Neuronal stem cell (in vitro differentiated cells): ENCODE results near the gene MED12L.

Experiments used
- DNase-seq: peaks from one replicate; pipeline ENCODE4 v3.0.0-alpha.2; 2013; ENCODE audit warnings: low spot score
- H2AFZ ChIP-seq: one replicate; pipeline ENCODE4 v1.6.1; 2013; ENCODE audit warnings: mild to moderate bottlenecking, low read length, inconsistent platforms
- H2AK5ac ChIP-seq: 2 replicates; pipeline ENCODE4 v1.6.1; 2013; ENCODE audit warnings: low read depth, mild to moderate bottlenecking, inconsistent platforms, low read length, moderate library complexity, mixed read lengths
- H2BK120ac ChIP-seq: 2 replicates; pipeline ENCODE4 v1.6.1; 2013; ENCODE audit warnings: low read depth, mild to moderate bottlenecking, inconsistent platforms, low read length, moderate library complexity, mixed read lengths
- H2BK12ac ChIP-seq: one replicate; pipeline ENCODE4 v1.6.1; 2013; ENCODE audit warnings: low read length, inconsistent platforms
- H2BK15ac ChIP-seq: 2 replicates; pipeline ENCODE4 v1.6.1; 2013; ENCODE audit warnings: mild to moderate bottlenecking, low read length, inconsistent platforms, mixed read lengths
- H2BK5ac ChIP-seq: one replicate; pipeline ENCODE4 v1.6.1; 2013; ENCODE audit warnings: inconsistent platforms, mild to moderate bottlenecking, low read length, moderate library complexity
- H3K14ac ChIP-seq: one replicate; pipeline ENCODE4 v1.6.1; 2013; ENCODE audit warnings: low read length, inconsistent platforms
- H3K18ac ChIP-seq: 2 replicates; pipeline ENCODE4 v1.6.1; 2013; ENCODE audit warnings: low read length, inconsistent platforms
- H3K23ac ChIP-seq: 2 replicates; pipeline ENCODE4 v1.6.1; 2013; ENCODE audit warnings: low read depth, mild to moderate bottlenecking, mixed read lengths, low read length, inconsistent platforms; ENCODE audit not compliant: poor library complexity
- H3K27ac ChIP-seq: replicated peaks from 3 replicates; pipeline ENCODE4 v1.5.1; 2013; ENCODE audit warnings: low read length, inconsistent platforms
- H3K27me3 ChIP-seq, 3 experiments: 2 replicates each; pipeline ENCODE4 v1.6.1; 2013; ENCODE audit warnings: low read length in 3 of 3, mild to moderate bottlenecking in 2 of 3, inconsistent platforms in 1 of 3, low read depth in 1 of 3, mixed read lengths in 1 of 3, moderate library complexity in 1 of 3; ENCODE audit not compliant: control insufficient read depth in 3 of 3, insufficient read depth in 3 of 3
- H3K36me3 ChIP-seq, 2 donors: replicated peaks in 1 of 2; 2 replicates each; pipeline ENCODE4 v1.6.1; 2013; ENCODE audit warnings: low read length in 2 of 2; ENCODE audit not compliant: control insufficient read depth in 2 of 2, insufficient read depth in 2 of 2
- H3K4ac ChIP-seq: 2 replicates; pipeline ENCODE4 v1.6.1; 2013; ENCODE audit warnings: inconsistent platforms, mild to moderate bottlenecking, low read length, moderate library complexity
- H3K4me1 ChIP-seq, 2 donors: 1 replicate in 1 of 2; 2 replicates in 1 of 2; pipeline ENCODE4 v1.6.1; 2013; ENCODE audit warnings: low read length in 2 of 2, low read depth in 1 of 2; ENCODE audit not compliant: control insufficient read depth in 2 of 2, insufficient read depth in 1 of 2
- H3K4me2 ChIP-seq: one replicate; pipeline ENCODE4 v1.6.1; 2013; ENCODE audit warnings: mild to moderate bottlenecking, low read length, inconsistent platforms; ENCODE audit not compliant: insufficient read depth, poor library complexity, severe bottlenecking
- H3K4me3 ChIP-seq, 2 donors: 2 replicates each; pipeline ENCODE4 v1.5.1; 2013; ENCODE audit warnings: low read length in 2 of 2, mild to moderate bottlenecking in 2 of 2, inconsistent platforms in 1 of 2, moderate library complexity in 1 of 2
- H3K79me1 ChIP-seq: one replicate; pipeline ENCODE4 v1.6.1; 2013; ENCODE audit warnings: low read depth, mild to moderate bottlenecking, inconsistent platforms, low read length, moderate library complexity
- H3K9ac ChIP-seq: one replicate; pipeline ENCODE4 v1.6.1; 2013; ENCODE audit warnings: mild to moderate bottlenecking, low read depth, low read length, inconsistent platforms; ENCODE audit not compliant: poor library complexity
- H3K9me3 ChIP-seq, 2 donors: replicated peaks in 1 of 2; 2 replicates each; pipeline versions ENCODE3 to v1.6.1; 2013; ENCODE audit warnings: low read length in 2 of 2, mild to moderate bottlenecking in 2 of 2, inconsistent platforms in 1 of 2, low read depth in 1 of 2, mixed read lengths in 1 of 2, moderate library complexity in 1 of 2; ENCODE audit not compliant: control insufficient read depth in 2 of 2, insufficient read depth in 1 of 2
- H4K8ac ChIP-seq: one replicate; pipeline ENCODE4 v1.6.1; 2013; ENCODE audit warnings: low read depth, mild to moderate bottlenecking, inconsistent platforms, low read length, moderate library complexity
- H4K91ac ChIP-seq: one replicate; pipeline ENCODE4 v1.6.1; 2013; ENCODE audit warnings: low read length, low read depth, mild to moderate bottlenecking, inconsistent platforms; ENCODE audit not compliant: poor library complexity
- WGBS, 2 donors: extraction: QIAGEN DNeasy Blood & Tissue Kit; methylation state at CpG; one replicate each; pipeline ENCODE4 v1.1.7; 2013; ENCODE audit warnings: missing lambda C conversion rate in 2 of 2, mixed read lengths in 1 of 2; ENCODE audit not compliant: insufficient read length in 2 of 2, insufficient replicate concordance in 1 of 2; ENCODE audit errors: extremely low coverage in 2 of 2; 5-methylcytosine and 5-hydroxymethylcytosine counted together

Gene MED12L

DNA sequence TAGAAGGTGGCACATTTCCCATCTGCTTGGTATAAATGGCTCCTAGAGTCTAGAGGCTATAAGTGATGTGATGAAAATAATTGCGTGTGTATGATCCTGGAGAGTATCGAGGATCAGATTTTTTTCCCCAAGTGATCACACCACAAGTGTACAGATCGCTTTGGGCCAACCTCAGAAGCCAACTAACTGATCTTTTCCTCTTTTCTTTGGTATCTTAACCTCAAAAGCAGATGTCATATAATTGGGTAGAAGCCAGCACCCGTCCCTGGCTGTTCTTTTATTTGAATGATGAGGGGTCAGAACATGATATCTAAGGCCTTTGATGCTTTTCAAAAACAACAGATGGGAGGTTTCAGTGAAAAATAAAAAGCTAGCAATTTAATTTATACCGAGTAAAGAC is 189.6 kb downstream of the MED12L start:
- Histone ChIP-seq H2AK5ac (no peak overlapping the region), H4K8ac (no peak overlapping the region), H3K4me1 (no peaks in the 10 kb centered on the region), H2BK5ac (no peak overlapping the region), H3K9me3 (no peaks in the 10 kb centered on the region), H2AFZ (no peak overlapping the region), H3K27me3 (no peaks in the 10 kb centered on the region), H3K14ac (no peak overlapping the region), H4K91ac (no peak overlapping the region), H3K23ac (no peak overlapping the region), H3K27ac (no peak overlapping the region), H2BK15ac (no peak overlapping the region), H3K9ac (no peak overlapping the region), H3K4me2 (no peak overlapping the region), H3K18ac (no peak overlapping the region), H3K4me3 (no peak overlapping the region), H3K79me1 (no peaks in the 10 kb centered on the region), H3K4ac (no peak overlapping the region), H2BK120ac (no peak overlapping the region), H3K36me3 (no peaks in the 10 kb centered on the region), H2BK12ac (no peak overlapping the region)
- WGBS, 2 donors, result no CpG with 5 or more reads among the region's 5 CpGs
- DNase-seq, result no peak

DNA sequence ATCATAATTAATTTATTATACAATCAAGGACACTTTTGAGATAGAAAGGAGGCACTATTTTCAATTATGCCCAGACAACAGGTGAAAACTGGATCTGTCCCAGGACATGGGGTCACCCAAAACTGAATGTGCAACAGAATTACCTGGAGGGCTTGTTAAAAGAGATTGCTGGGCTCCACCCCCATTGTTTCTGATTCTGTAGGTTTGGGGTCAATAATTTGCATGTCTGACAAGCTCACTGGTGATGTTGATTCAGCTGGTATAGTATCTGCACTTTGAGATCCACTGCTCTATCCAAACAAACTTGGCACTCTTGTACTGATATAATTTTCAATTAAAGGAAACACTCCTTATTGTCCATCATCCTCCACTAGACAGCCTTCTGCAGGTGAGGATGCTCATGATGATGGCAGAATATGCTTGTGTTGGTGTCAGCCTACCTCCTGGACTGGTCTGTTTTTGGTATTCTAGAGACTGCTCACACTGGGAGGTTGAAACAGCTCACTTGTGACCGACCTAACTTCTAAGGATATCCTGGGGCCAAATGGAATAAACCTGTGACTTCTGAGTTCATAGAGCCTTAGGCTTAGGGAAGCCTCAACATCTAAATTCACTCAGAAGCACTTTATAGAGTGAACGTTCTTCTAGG is 190.7 kb downstream of the MED12L start:
- H3K27me3 ChIP-seq, result no peaks in the 10 kb centered on the region
- no peak for DNase-seq
- no peak overlapping the region for H3K9ac ChIP-seq
- H3K4me1 ChIP-seq, result no peaks in the 10 kb centered on the region
- no peaks in the 10 kb centered on the region for H3K9me3 ChIP-seq
- H3K4ac ChIP-seq, result no peak overlapping the region
- no peak overlapping the region for H2BK12ac ChIP-seq
- H3K4me3 ChIP-seq, result no peak overlapping the region
- no peak overlapping the region for H2BK120ac ChIP-seq
- H3K79me1 ChIP-seq, result no peaks in the 10 kb centered on the region
- H2BK15ac ChIP-seq, result no peak overlapping the region
- no peak overlapping the region for H2AFZ ChIP-seq
- no peak overlapping the region for H2BK5ac ChIP-seq
- no peaks in the 10 kb centered on the region for H3K36me3 ChIP-seq
- H3K18ac ChIP-seq, result no peak overlapping the region
- H4K8ac ChIP-seq, result no peak overlapping the region
- no peak overlapping the region for H3K27ac ChIP-seq
- no CpG with 5 or more reads among the region's 2 CpGs for WGBS, 2 donors
- H3K23ac ChIP-seq, result no peak overlapping the region
- no peak overlapping the region for H3K4me2 ChIP-seq
- H4K91ac ChIP-seq, result no peak overlapping the region
- no peak overlapping the region for H3K14ac ChIP-seq
- H2AK5ac ChIP-seq, result no peak overlapping the region

DNA sequence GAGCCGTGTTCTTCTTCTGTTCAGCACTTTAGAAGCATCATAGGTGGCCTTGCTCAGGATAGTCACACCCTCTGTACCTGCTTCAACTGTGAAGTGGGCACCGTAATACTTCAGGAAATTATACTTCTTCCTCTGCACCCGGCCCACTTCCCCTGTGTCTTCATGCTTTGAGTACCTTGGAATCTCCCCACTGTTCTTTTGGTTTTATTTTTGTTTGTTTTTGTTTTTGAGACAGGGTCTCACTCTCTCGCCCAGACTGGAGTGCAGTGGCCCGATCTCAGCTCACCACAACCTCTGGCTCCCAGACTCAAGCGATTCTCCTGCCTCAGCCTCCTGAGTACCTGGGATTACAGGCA is 191.2 kb downstream of the MED12L start:
- Histone ChIP-seq H3K18ac (no peak overlapping the region), H3K27ac (no peak overlapping the region), H3K27me3 (no peaks in the 10 kb centered on the region), H2BK12ac (no peak overlapping the region), H3K4ac (no peak overlapping the region), H3K4me3 (no peak overlapping the region), H3K4me1 (no peaks in the 10 kb centered on the region), H3K14ac (no peak overlapping the region), H3K79me1 (no peaks in the 10 kb centered on the region), H2AK5ac (no peak overlapping the region), H2AFZ (no peak overlapping the region), H4K91ac (no peak overlapping the region), H2BK120ac (no peak overlapping the region), H2BK15ac (no peak overlapping the region), H2BK5ac (no peak overlapping the region), H3K4me2 (no peak overlapping the region), H3K9me3 (no peaks in the 10 kb centered on the region), H3K36me3 (no peaks in the 10 kb centered on the region), H3K9ac (no peak overlapping the region), H3K23ac (no peak overlapping the region), H4K8ac (no peak overlapping the region)
- WGBS, 2 donors, result no CpG with 5 or more reads among the region's 6 CpGs
- no peak for DNase-seq

DNA sequence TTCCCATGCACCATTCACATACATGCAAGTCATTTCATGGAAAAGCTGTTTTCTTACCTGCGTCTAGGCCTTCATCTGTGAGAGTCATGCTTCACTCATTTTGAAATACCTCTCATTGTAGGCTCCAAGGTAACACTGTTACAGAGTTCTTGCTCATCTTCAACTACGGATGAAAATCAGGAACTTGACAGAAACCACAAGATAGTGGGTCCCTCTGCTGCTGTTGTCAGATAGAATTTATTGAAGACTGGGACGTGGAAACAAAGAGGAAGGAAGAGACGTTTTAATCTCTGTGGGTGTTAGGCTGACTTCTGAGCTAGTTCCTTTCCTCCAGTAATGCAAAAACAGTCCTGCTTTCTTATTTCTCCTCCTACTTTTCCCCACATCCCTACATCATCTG is 192.8 kb downstream of the MED12L start, which contains the start of gene P2RY14:
P2RY14 (minus strand) TSS at position 313 of the 400 bp plus-strand sequence. CDS start 64,226 bp downstream, outside the sequence.
- H2AFZ ChIP-seq, result no peak within 1 kb of the TSS
- H3K36me3 ChIP-seq, result no peaks in the 10 kb centered on the region
- no peak within 1 kb of the TSS for H2BK15ac ChIP-seq
- H3K4ac ChIP-seq, result no peak within 1 kb of the TSS
- H3K23ac ChIP-seq, result no peak within 1 kb of the TSS
- H3K4me2 ChIP-seq, result no peak within 1 kb of the TSS
- H4K8ac ChIP-seq, result no peak within 1 kb of the TSS
- no peak within 1 kb of the TSS for H4K91ac ChIP-seq
- no peak within 1 kb of the TSS for H2BK120ac ChIP-seq
- WGBS, 2 donors, result no CpG with 5 or more reads among the region's 4 CpGs
- H2BK5ac ChIP-seq, result no peak within 1 kb of the TSS
- no peaks in the 10 kb centered on the region for H3K9me3 ChIP-seq
- H3K4me3 ChIP-seq, result no peak within 1 kb of the TSS
- no peaks in the 10 kb centered on the region for H3K27me3 ChIP-seq
- H2BK12ac ChIP-seq, result no peak within 1 kb of the TSS
- no peaks in the 10 kb centered on the region for H3K79me1 ChIP-seq
- H3K4me1 ChIP-seq, result no peaks in the 10 kb centered on the region
- no peak within 1 kb of the TSS for H3K14ac ChIP-seq
- H3K27ac ChIP-seq, result no peak within 1 kb of the TSS
- no peak within 1 kb of the TSS for H2AK5ac ChIP-seq
- no peak for DNase-seq
- H3K18ac ChIP-seq, result no peak within 1 kb of the TSS
- no peak within 1 kb of the TSS for H3K9ac ChIP-seq
